ENCODE measurements around the gene SUFU. TPM values are rescaled to one million over a fixed set of nuclear protein-coding genes. Genes with fewer than 3 reads are reported as not detected.

SUFU gene
- total RNA-seq, 2 donors from 2014 or later, result 3.1 to 6.6 TPM

DNA sequence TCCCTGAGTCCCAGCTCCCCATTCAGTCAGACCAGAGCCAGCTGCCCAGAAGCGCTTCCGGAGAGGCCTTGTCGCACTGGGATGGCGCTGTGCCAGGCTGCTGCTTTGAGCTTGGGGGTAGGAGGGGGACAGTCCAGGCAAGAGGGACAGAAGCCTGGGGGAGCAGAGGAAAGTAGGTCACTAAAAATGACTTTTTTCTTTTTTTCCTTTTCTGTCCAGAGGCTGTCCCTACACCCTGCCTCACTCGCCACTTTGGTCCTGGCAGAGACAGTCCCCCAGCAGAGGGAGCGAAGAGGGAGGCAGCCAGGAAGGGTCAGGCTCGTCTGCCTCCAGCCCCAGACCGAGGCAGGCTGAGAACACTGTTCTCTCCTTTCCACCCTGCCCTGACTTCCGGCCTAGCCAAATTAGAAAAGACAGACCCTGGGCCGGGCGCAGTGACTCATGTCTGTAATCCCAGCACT, 124.7 kb downstream of the SUFU start:
- WGBS, 2 donors, result 72 to 74% methylated on average over 8 to 11 of the region's 11 CpGs
- Histone ChIP-seq H3K27me3 (no peaks in the 10 kb centered on the region), H3K4me3 (no peak overlapping the region), H3K9me3 (no peaks in the 10 kb centered on the region), H3K27ac (peak overlapping the region in 3 of 4 donors; percentile 40 to 83 (median 81)), H3K4me1 (peaks cover 50% of the 10 kb centered on the region), H3K36me3 (replicated peaks in 1 of 2; ENCODE audit: insufficient read depth in 1 of 2, low read depth in 2 of 2) (no peaks in the 10 kb centered on the region)
- intact Hi-C loops (cut with DNase I), result no loop called here
- ATAC-seq, result peak; percentile 15
- TF ChIP-seq POLR2A (IDR thresholded peaks at IDR 0.05), result no peak
- TF ChIP-seq, protein P1, sequence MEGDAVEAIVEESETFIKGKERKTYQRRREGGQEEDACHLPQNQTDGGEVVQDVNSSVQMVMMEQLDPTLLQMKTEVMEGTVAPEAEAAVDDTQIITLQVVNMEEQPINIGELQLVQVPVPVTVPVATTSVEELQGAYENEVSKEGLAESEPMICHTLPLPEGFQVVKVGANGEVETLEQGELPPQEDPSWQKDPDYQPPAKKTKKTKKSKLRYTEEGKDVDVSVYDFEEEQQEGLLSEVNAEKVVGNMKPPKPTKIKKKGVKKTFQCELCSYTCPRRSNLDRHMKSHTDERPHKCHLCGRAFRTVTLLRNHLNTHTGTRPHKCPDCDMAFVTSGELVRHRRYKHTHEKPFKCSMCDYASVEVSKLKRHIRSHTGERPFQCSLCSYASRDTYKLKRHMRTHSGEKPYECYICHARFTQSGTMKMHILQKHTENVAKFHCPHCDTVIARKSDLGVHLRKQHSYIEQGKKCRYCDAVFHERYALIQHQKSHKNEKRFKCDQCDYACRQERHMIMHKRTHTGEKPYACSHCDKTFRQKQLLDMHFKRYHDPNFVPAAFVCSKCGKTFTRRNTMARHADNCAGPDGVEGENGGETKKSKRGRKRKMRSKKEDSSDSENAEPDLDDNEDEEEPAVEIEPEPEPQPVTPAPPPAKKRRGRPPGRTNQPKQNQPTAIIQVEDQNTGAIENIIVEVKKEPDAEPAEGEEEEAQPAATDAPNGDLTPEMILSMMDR (IDR thresholded peaks at IDR 0.05), result no peak
- DNase-seq, result peak in 3 of 4 donors; percentile 37 to 56 (median 52)

DNA sequence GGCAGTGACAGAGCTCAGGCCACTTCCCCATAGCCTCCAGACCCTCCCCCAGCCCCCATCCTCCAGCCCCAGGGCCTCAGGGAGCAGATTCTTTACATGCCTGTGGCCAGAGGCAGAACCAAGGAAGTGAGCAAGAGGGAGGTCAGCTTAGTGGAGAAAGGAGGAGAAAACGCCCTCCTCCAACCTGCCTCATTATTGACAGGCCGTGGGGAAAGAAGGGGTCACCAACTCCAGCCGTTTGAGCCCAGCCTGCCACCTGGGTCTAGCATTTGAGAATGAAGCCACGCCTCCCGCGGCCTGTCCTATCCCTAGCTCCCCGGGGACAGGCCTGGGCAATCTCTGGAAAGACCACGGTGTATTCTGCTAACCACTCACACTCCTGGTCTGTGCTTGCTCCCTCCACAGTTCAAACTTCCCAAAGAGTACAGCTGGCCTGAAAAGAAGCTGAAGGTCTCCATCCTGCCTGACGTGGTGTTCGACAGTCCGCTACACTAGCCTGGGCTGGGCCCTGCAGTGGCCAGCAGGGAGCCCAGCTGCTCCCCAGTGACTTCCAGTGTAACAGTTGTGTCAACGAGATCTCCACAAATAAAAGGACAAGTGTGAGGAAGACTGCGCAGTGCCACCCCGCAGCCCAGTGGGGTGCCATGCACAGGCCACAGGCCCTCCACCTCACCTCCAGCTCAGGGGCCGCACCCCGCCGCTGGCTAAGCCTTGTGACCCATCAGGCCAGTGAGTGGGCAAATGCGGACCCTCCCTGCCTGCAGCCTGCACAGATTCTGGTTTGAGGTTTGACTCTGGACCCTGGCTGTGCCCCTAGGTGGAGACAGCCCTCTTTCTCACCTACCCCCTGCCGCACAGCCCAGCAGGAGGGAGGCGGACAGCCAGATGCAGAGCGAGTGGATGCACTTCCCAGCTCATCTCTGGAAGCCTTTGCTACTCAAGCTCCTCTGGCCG, 126.2 kb downstream of the SUFU start:
- DNase-seq (no peak), ATAC-seq (no peak)
- no peaks in the 10 kb centered on the region for H3K36me3 ChIP-seq (replicated peaks in 1 of 2; ENCODE audit: insufficient read depth in 1 of 2, low read depth in 2 of 2)
- H3K27me3 ChIP-seq, result no peaks in the 10 kb centered on the region
- H3K4me1 ChIP-seq, result peaks cover 55% of the 10 kb centered on the region
- peak overlapping the region in 1 of 4 donors; percentile 18 for H3K27ac ChIP-seq
- H3K9me3 ChIP-seq, result no peaks in the 10 kb centered on the region
- no peak overlapping the region for H3K4me3 ChIP-seq
- intact Hi-C loops (cut with DNase I), result no loop called here
- WGBS, 2 donors, result 77 to 85% methylated on average over 17 to 21 of the region's 22 CpGs
- no peak for TF ChIP-seq POLR2A (IDR thresholded peaks at IDR 0.05)
- TF ChIP-seq, protein P1 (IDR thresholded peaks at IDR 0.05), result no peak

DNA sequence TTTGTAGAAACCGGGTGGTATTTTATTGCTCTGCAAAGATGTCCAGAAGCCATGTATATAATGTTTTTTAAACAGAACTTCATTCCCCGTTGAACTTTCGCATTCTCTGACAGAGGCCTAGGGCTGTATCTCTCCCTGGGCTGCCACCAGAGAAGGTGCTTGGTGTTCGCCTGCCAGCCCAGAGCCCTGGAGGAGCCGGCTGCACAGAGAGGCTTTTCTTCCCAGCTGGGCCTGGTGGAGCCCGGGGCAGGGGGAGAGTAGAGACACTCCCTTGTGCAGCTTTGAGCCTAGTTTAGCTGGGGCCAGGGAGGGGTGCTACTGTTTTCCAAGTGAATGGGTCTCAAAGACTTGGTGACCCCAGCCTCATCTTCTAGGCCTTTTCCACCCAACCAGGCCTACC, 126.9 kb downstream of the SUFU start:
- TF ChIP-seq, protein P1 (IDR thresholded peaks at IDR 0.05), result no peak
- H3K4me3 ChIP-seq, result no peak overlapping the region
- intact Hi-C loops (cut with DNase I), result no loop called here
- no peaks in the 10 kb centered on the region for H3K36me3 ChIP-seq (replicated peaks in 1 of 2; ENCODE audit: insufficient read depth in 1 of 2, low read depth in 2 of 2)
- no peak overlapping the region for H3K27ac ChIP-seq
- H3K27me3 ChIP-seq, result no peaks in the 10 kb centered on the region
- no peak for ATAC-seq
- H3K9me3 ChIP-seq, result no peaks in the 10 kb centered on the region
- peaks cover 49% of the 10 kb centered on the region for H3K4me1 ChIP-seq
- 86 to 87% methylated on average over 5 to 6 of the region's 6 CpGs for WGBS, 2 donors
- DNase-seq, result no peak

DNA sequence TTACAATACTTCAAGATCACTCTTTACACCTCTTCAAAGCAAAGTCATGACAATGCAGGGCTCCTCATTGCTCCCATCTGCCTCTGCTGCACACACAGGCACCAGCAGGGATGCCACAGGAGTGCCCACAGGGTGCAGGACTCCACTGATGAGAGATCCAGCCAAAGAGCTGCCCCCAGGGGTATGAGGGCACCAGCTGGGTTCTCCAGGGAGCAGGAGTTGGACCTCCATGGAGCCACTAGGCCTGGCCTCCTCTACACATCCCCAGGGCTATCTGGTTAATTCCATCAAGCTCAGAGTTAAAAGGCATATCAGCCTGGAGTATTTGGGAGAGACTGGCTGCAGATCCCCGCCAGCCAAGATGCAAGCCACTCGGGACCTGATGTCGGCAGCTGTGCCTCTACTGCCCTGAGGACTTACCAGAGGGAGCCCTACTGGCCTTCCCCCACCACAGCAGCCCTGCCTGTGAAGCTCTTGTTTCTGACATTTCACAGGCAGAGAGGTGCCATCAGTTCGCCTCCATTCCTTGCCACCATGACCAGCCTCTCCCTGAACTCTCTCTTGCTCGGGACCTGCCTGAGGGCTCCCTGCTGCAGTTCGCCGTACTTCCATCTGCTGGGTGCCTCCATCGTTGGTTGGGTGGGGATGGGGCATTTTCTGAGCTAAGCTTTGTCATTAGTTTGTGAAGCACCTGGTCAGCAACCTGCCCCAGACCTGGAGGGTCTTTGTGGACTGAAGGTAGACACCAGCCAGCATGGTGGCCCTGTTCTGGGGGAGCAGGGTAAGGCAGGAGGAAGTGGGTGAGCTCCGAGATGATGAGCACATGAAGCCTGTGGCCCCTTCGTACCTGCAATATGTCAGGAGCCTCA, 128.0 kb downstream of the SUFU start:
- Histone ChIP-seq H3K4me1 (peaks cover 38% of the 10 kb centered on the region), H3K9me3 (no peaks in the 10 kb centered on the region), H3K4me3 (no peak overlapping the region), H3K27me3 (no peaks in the 10 kb centered on the region), H3K36me3 (replicated peaks in 1 of 2; ENCODE audit: insufficient read depth in 1 of 2, low read depth in 2 of 2) (no peaks in the 10 kb centered on the region), H3K27ac (no peak overlapping the region)
- intact Hi-C loops (cut with DNase I), result no loop called here
- TF ChIP-seq, protein P1 (IDR thresholded peaks at IDR 0.05), result no peak
- no peak for TF ChIP-seq POLR2A (IDR thresholded peaks at IDR 0.05)
- 80 to 90% methylated on average over 8 to 10 of the region's 10 CpGs for WGBS, 2 donors
- no peak for ATAC-seq
- no peak for DNase-seq
